GM23248 (cell line): ENCODE measurements around the gene NUDT4.

ENCODE experiments used
- EZH2 ChIP-seq: fragments of 200-600 bp; sonication (generic); IDR thresholded peaks from 2 replicates; pipeline ENCODE4 v1.6.1; 2018; ENCODE audit warnings: antibody characterized with exemption, mild to moderate bottlenecking; ENCODE audit not compliant: insufficient read depth, poor library complexity, severe bottlenecking
- EZH2phosphoT487 ChIP-seq: fragments of 200-600 bp; sonication (generic); IDR thresholded peaks from 2 replicates; pipeline ENCODE4 v1.6.1; 2018; ENCODE audit warnings: antibody characterized with exemption, moderate library complexity, mild to moderate bottlenecking, low read depth; ENCODE audit not compliant: insufficient read depth

DNA sequence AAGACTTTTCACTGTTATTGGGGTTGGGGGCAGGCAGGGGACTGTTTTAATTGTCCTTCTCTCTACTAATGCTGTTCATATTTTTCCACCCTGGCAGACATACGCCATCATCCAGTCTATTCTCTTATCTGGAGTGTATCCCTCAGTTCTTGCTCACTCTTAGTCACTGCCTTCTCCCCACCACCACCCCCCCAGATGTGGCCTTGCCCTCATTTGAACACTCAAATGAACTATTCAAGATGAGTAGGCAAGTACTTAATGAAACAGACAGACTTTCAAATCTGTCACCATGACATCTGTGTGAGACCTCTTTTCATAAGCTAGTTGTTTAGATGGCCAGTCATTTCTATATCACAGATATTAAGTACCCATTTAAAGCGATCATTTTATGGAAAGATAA lies 10.1 kb downstream of the NUDT4 start:
- TF ChIP-seq EZH2phosphoT487 (no peak), EZH2 (no peak)
